Activated CD4-positive, CD25-positive, alpha-beta regulatory T cell treated with anti-CD3 and anti-CD28 coated beads, Interleukin-2, amount 50 U/mL, for 16 hours (primary cell): ENCODE measurements around the gene RPIA.
"Not testable (repeated sequence)": the region's sequence is repeated elsewhere in the genome, so short reads cannot be mapped to it uniquely, and the experiment has no call there.

Experiments used
- DNase-seq: peaks from one replicate; pipeline ENCODE4 v3.0.0-alpha.2; 2020; ENCODE audit warnings: low read depth, low spot score

The RPIA gene

DNA sequence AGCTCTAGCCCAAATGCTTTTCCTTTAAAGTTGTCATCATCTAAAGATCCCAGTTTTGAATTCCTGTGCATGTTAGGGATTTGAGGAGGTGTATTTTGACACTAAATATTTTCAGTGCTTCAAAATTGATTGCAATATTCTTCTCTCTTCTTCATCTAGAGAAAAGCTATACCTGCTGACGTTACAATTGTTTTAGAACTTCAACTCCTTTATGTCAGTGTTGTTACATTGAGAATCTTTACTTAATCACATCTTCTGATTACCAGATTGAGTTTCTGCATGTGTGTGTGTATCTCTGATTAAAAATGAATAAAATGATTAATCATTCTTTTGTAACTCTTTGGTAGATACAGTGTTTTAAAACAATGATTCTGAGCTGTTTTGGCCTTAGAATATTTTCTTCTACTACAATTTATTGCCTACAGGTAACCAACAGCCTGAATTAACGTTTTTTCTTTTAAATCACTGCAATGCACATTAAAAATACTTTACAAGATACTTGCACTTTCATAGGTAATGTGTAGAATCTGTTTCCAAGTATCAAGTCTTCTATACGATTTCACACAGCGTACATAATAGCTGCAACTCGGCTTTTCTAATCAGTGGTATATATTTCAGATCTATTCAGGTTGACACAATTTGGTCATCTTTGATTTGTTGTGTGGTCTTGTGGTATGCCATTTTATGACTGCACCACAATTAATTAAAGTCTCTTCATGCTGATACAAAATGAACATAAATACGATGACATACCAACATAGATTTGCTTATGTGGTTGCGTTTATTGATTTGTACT lies 82.0 kb downstream of the RPIA start:
- not testable (repeated sequence) for DNase-seq

- not testable (repeated sequence) for DNase-seq
Observed at GRCh38 chr2:88789213-88789612, 97.7 kb downstream of the RPIA start.

- not testable (repeated sequence) for DNase-seq
Observed at GRCh38 chr2:88795932-88796331, 104.5 kb downstream of the RPIA start.

GRCh38 chr2:88796523-88796922 lies 105.0 kb downstream of the RPIA start:
- not testable (repeated sequence) for DNase-seq

- DNase-seq: not testable (repeated sequence)
Observed at GRCh38 chr2:88797164-88797563, 105.7 kb downstream of the RPIA start.
